ENCODE results near the gene ZFC3H1. TPM values are rescaled to one million over a fixed set of nuclear protein-coding genes. Genes with fewer than 3 reads are reported as not detected.
"Not testable (repeated sequence)": the region's sequence is repeated elsewhere in the genome, so short reads cannot be mapped to it uniquely, and the experiment has no call there.

The ZFC3H1 gene
- total RNA-seq, 1 donor from 2014 or later = 22.1 TPM

DNA sequence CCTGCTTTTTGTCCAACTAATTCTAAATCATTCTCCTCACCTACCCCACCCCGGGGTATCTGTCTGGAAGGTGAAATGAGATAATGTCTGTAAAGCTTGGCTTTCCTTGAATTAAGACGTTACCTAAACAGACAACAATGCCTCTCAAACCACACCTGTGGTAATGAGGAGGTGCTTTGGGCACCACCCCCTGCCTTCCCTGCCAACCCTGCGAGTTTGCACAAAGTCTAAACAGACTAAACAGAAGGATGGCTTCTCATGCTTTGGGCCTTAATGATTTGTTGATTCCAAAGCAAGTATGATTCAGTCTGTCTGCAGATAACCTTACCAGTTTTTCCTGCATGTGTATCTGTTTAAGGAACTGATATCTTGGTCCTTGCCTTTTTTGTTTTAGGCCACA is 82.4 kb downstream of the ZFC3H1 start:
- FAIRE-seq (peak; percentile 70), DNase-seq (ENCODE audit: low read depth) (peak; percentile 100)
- Histone ChIP-seq H3K36me3 (ENCODE audit: control insufficient read depth, insufficient read depth, low read length) (no peaks in the 10 kb centered on the region), H3K4me3 (ENCODE audit: low read depth, low read length) (no peak overlapping the region), H3K27me3 (ENCODE audit: control insufficient read depth, insufficient read depth, low read length) (no peaks in the 10 kb centered on the region)
- TF ChIP-seq CTCF (IDR thresholded peaks at IDR 0.05; ENCODE audit: insufficient read depth, low read length, severe bottlenecking) = no peak

- FAIRE-seq = no peak
- peak; percentile 36 for DNase-seq (ENCODE audit: low read depth)
- TF ChIP-seq CTCF (IDR thresholded peaks at IDR 0.05; ENCODE audit: insufficient read depth, low read length, severe bottlenecking) = no peak
- Histone ChIP-seq H3K4me3 (ENCODE audit: low read depth, low read length) (no peak overlapping the region), H3K36me3 (ENCODE audit: control insufficient read depth, insufficient read depth, low read length) (no peaks in the 10 kb centered on the region), H3K27me3 (ENCODE audit: control insufficient read depth, insufficient read depth, low read length) (no peaks in the 10 kb centered on the region)
Observed at GRCh38 chr12:71578694-71579258, 84.9 kb downstream of the ZFC3H1 start.

DNA sequence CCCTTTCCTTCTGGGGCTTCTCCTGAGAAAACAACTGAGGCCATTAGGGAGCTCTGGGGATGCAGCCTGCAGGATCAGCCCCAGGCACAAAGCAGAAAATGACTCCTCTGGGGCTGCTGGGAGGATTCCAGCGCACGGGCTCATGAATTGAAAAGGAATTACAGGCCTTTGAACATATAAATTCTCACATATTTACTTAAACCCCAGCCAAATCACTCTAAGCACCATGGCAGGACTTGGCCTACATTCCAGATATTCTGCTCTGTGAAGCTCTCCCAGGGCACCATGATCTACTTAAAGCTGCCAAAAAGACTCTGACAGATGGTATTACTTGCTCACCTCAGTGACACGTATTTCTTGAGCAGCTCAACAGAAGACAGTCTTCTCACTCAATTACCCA is 87.2 kb downstream of the ZFC3H1 start:
- FAIRE-seq (no peak), DNase-seq (ENCODE audit: low read depth) (no peak)
- Histone ChIP-seq H3K4me3 (ENCODE audit: low read depth, low read length) (no peak overlapping the region), H3K27me3 (ENCODE audit: control insufficient read depth, insufficient read depth, low read length) (no peaks in the 10 kb centered on the region), H3K36me3 (ENCODE audit: control insufficient read depth, insufficient read depth, low read length) (no peaks in the 10 kb centered on the region)
- TF ChIP-seq CTCF (IDR thresholded peaks at IDR 0.05; ENCODE audit: insufficient read depth, low read length, severe bottlenecking) = no peak

- DNase-seq (ENCODE audit: low read depth) = peak; percentile 76
- not testable (repeated sequence) for H3K4me3 ChIP-seq (ENCODE audit: low read depth, low read length); H3K36me3 ChIP-seq (ENCODE audit: control insufficient read depth, insufficient read depth, low read length); H3K27me3 ChIP-seq (ENCODE audit: control insufficient read depth, insufficient read depth, low read length); FAIRE-seq
Observed at GRCh38 chr12:71569885-71570284, 93.8 kb downstream of the ZFC3H1 start.

GRCh38 chr12:71567537-71567936 is 96.1 kb downstream of the ZFC3H1 start:
- Histone ChIP-seq H3K4me3 (ENCODE audit: low read depth, low read length) (no peak overlapping the region), H3K36me3 (ENCODE audit: control insufficient read depth, insufficient read depth, low read length) (no peaks in the 10 kb centered on the region), H3K27me3 (ENCODE audit: control insufficient read depth, insufficient read depth, low read length) (no peaks in the 10 kb centered on the region)
- DNase-seq (ENCODE audit: low read depth) = peak; percentile 68
- FAIRE-seq = no peak
- no peak for TF ChIP-seq CTCF (IDR thresholded peaks at IDR 0.05; ENCODE audit: insufficient read depth, low read length, severe bottlenecking)

DNA sequence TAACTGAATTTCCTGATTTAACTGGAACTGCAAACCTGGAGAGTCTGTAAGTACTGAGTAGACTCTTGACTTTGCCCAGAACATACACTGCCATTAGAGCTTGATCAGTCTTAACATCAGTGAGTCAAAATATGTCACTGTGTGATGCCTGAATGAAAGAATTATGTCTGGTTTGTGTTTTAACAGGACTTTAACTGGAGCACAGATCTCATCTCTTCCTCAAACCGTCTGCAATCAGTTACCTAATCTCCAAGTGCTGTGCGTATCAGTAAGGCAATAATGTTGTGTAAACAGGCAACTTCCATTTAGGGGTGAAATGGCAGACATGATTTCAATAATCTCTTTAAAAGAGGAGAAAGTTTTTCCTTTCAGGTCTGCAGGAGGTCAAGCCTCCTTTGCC is 97.0 kb downstream of the ZFC3H1 start:
- FAIRE-seq = no peak
- no peak overlapping the region for H3K4me3 ChIP-seq (ENCODE audit: low read depth, low read length)
- H3K36me3 ChIP-seq (ENCODE audit: control insufficient read depth, insufficient read depth, low read length) = no peaks in the 10 kb centered on the region
- H3K27me3 ChIP-seq (ENCODE audit: control insufficient read depth, insufficient read depth, low read length) = no peaks in the 10 kb centered on the region
- no peak for TF ChIP-seq CTCF (IDR thresholded peaks at IDR 0.05; ENCODE audit: insufficient read depth, low read length, severe bottlenecking)
- DNase-seq (ENCODE audit: low read depth) = no peak
